SU-DHL-6 (cell line): Measurements from ENCODE around the gene ERGIC2.

ENCODE experiments used
- H2AFZ ChIP-seq: fragments of 200-600 bp; sonication (generic); 2 replicates; pipeline ENCODE4 v1.6.1; 2014; ENCODE audit warnings: low read depth, mild to moderate bottlenecking, moderate library complexity, mixed read lengths, antibody characterized with exemption, low read length; ENCODE audit not compliant: severe bottlenecking
- H3F3A ChIP-seq: fragments of 200-600 bp; shearing (Covaris generic); 2 replicates; pipeline ENCODE4 v1.6.0; 2016; ENCODE audit warnings: antibody characterized with exemption, mild to moderate bottlenecking; ENCODE audit not compliant: insufficient read depth
- H3K27ac ChIP-seq: fragments of 200-600 bp; sonication (generic); 2 replicates; pipeline ENCODE4 v1.5.1; 2016; ENCODE audit warnings: low read depth, mild to moderate bottlenecking, low read length, moderate library complexity, mixed read lengths
- H3K27me3 ChIP-seq: fragments of 200-600 bp; sonication (generic), shearing (Covaris generic); 2 replicates; pipeline ENCODE4 v1.6.0; 2014; ENCODE audit warnings: mild to moderate bottlenecking, low read length
- H3K36me3 ChIP-seq: fragments of 200-600 bp; sonication (generic); 2 replicates; pipeline ENCODE4 v1.6.1; 2014; ENCODE audit warnings: mild to moderate bottlenecking, low read length, mixed read lengths
- H3K4me2 ChIP-seq: fragments of 300-600, 200-600 bp; shearing (Covaris generic), sonication (generic); 2 replicates; pipeline ENCODE4 v1.6.0; 2014; ENCODE audit warnings: low read length, low read depth, mild to moderate bottlenecking; ENCODE audit not compliant: poor library complexity, severe bottlenecking
- H3K4me3 ChIP-seq: fragments of 200-600 bp; sonication (generic); 2 replicates; pipeline ENCODE4 v1.5.1; 2014; ENCODE audit warnings: antibody characterized with exemption, low read length, mild to moderate bottlenecking, mixed read lengths; ENCODE audit not compliant: insufficient read depth, poor library complexity, severe bottlenecking
- H3K79me2 ChIP-seq: fragments of 200-600 bp; sonication (generic); 2 replicates; pipeline ENCODE4 v1.6.1; 2014; ENCODE audit warnings: mild to moderate bottlenecking, low read length, moderate library complexity; ENCODE audit not compliant: insufficient read depth
- H3K9ac ChIP-seq: fragments of 200-600 bp; sonication (generic); 2 replicates; pipeline ENCODE4 v1.7.0; 2014; ENCODE audit warnings: mild to moderate bottlenecking, low read length
- H3K9me2 ChIP-seq: fragments of 200-600 bp; sonication (generic); replicated peaks from 2 replicates; pipeline ENCODE4 v1.6.1; 2014; ENCODE audit warnings: low read length; ENCODE audit not compliant: insufficient read depth
- H3K9me3 ChIP-seq: fragments of 200-600 bp; sonication (generic); 2 replicates; pipeline ENCODE4 v1.6.1; 2014; ENCODE audit warnings: low read length, mixed read lengths; ENCODE audit not compliant: insufficient read depth
- H4K20me1 ChIP-seq: fragments of 200-600 bp; sonication (generic); 2 replicates; pipeline ENCODE4 v1.6.1; 2014; ENCODE audit warnings: low read depth, mild to moderate bottlenecking, antibody characterized with exemption, low read length, moderate library complexity, mixed read lengths
- CTCF ChIP-seq: fragments of 200-600 bp; sonication (generic); IDR thresholded peaks from one replicate; pipeline ENCODE4 v1.5.1; 2017; ENCODE audit warnings: antibody characterized with exemption, mild to moderate bottlenecking, low read length, moderate library complexity; ENCODE audit not compliant: insufficient read depth, poor library complexity, severe bottlenecking
- EZH2phosphoT487 ChIP-seq: fragments of 200-600 bp; sonication (generic), shearing (Covaris generic); conservative IDR thresholded peaks from 2 replicates; pipeline ENCODE4 v1.6.1; 2018; ENCODE audit warnings: mild to moderate bottlenecking, antibody characterized with exemption, low read length, moderate library complexity, mixed read lengths

Gene ERGIC2

GRCh38 chr12:29414368-29414767, 33.4 kb upstream of the ERGIC2 start:
- H3K9me3 ChIP-seq = no peaks in the 10 kb centered on the region
- H3K9me2 ChIP-seq = no peaks in the 10 kb centered on the region
- H3K9ac ChIP-seq = no peak overlapping the region
- TF ChIP-seq EZH2phosphoT487 = no peak
- no peak for TF ChIP-seq CTCF
- H3K27me3 ChIP-seq = no peaks in the 10 kb centered on the region
- no peaks in the 10 kb centered on the region for H3F3A ChIP-seq
- H3K36me3 ChIP-seq = no peaks in the 10 kb centered on the region
- peaks cover 23% of the 10 kb centered on the region for H4K20me1 ChIP-seq
- no peak overlapping the region for H3K4me3 ChIP-seq
- no peak overlapping the region for H3K4me2 ChIP-seq
- no peak overlapping the region for H2AFZ ChIP-seq
- H3K79me2 ChIP-seq = peaks cover 87% of the 10 kb centered on the region
- no peak overlapping the region for H3K27ac ChIP-seq

- no peaks in the 10 kb centered on the region for H3K9me3 ChIP-seq
- no peak overlapping the region for H3K4me2 ChIP-seq
- H4K20me1 ChIP-seq = peaks cover 20% of the 10 kb centered on the region
- peaks cover 62% of the 10 kb centered on the region for H3K79me2 ChIP-seq
- TF ChIP-seq EZH2phosphoT487 = no peak
- no peak for TF ChIP-seq CTCF
- no peak overlapping the region for H3K4me3 ChIP-seq
- no peaks in the 10 kb centered on the region; the same call in 1 of the 2 replicates for H3F3A ChIP-seq
- H3K36me3 ChIP-seq = peaks cover 20% of the 10 kb centered on the region
- no peak overlapping the region for H3K9ac ChIP-seq
- H3K9me2 ChIP-seq = no peaks in the 10 kb centered on the region
- no peak overlapping the region for H2AFZ ChIP-seq
- no peak overlapping the region for H3K27ac ChIP-seq
- H3K27me3 ChIP-seq = no peaks in the 10 kb centered on the region
These were observed 24.6 kb upstream of the ERGIC2 start for GRCh38 chr12:29405561-29405960.

- Histone ChIP-seq H3K9me2 (no peaks in the 10 kb centered on the region), H3F3A (no peaks in the 10 kb centered on the region; the same call in 1 of the 2 replicates), H2AFZ (no peak overlapping the region), H3K4me2 (no peak overlapping the region), H3K9ac (no peak overlapping the region), H3K36me3 (peaks cover 20% of the 10 kb centered on the region), H3K9me3 (no peaks in the 10 kb centered on the region), H4K20me1 (peaks cover 34% of the 10 kb centered on the region), H3K4me3 (no peak overlapping the region), H3K27me3 (no peaks in the 10 kb centered on the region), H3K27ac (no peak overlapping the region), H3K79me2 (peaks cover 70% of the 10 kb centered on the region)
- TF ChIP-seq CTCF = no peak
- no peak for TF ChIP-seq EZH2phosphoT487
These were observed 23.0 kb upstream of the ERGIC2 start for GRCh38 chr12:29403991-29404390.
